Measurements from ENCODE around the gene DPM2.
A peak's percentile ranks its signal among the peaks of the same experiment; 100 is the strongest.

Gene DPM2

DNA sequence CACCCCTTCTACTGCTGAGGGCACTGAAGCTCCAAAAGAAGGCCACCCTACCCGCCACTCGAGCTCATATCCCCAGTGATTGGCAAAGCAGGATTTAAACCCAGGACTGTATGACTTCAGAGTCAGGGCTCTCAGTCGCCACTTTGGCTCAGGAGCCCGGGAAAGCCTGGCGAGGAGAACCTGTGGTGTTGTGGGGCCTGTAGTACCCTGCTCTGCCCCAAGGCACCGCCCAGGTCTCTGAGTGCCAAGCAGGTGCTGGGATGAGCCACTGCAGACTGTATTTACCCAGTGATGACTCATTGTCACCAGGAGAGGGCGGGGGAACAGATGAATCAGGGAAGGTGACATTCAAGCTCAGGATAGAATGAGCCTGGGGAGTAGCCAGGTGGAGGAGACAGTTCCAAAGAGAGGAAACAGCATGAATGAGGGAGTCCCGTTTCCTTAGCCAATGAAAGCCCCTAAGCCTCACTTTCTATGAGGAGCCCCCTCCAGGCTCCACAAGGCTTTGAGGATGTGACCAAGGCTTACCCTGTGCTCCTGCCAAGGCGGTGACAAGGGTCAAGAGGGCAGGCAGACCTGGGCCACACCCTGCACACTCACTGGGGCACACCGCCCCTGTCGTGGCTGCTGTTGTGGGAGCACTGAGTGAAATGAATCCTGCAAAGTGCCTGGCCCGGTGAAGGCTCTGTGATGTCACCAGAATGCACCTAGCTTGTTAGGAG, 17.8 kb upstream of the DPM2 start:
- Histone ChIP-seq H3K4me1 (ENCODE audit: control insufficient read depth in 1 of 2, insufficient read depth in 2 of 2, low read length in 2 of 2) (peaks cover 49 to 53% of the 10 kb centered on the region in 2 donors), H3K9ac (ENCODE audit: low read depth in 1 of 2, low read length in 2 of 2) (peak overlapping the region; percentile 77 to 82), H3K36me3 (ENCODE audit: control insufficient read depth in 1 of 2, insufficient read depth in 2 of 2, low read length in 2 of 2) (peaks cover 0 to 9% of the 10 kb centered on the region in 2 donors), H3K4me3 (ENCODE audit: low read depth in 1 of 2, low read length in 2 of 2) (peak overlapping the region; percentile 9 to 42), H3K27ac (ENCODE audit: low read depth, low read length) (peak overlapping the region; percentile 88), H3K9me3 (ENCODE audit: control insufficient read depth in 1 of 2, low read length in 2 of 2) (no peaks in the 10 kb centered on the region), H3K27me3 (ENCODE audit: control insufficient read depth in 1 of 2, insufficient read depth in 2 of 2, low read length in 2 of 2) (no peaks in the 10 kb centered on the region)

DNA sequence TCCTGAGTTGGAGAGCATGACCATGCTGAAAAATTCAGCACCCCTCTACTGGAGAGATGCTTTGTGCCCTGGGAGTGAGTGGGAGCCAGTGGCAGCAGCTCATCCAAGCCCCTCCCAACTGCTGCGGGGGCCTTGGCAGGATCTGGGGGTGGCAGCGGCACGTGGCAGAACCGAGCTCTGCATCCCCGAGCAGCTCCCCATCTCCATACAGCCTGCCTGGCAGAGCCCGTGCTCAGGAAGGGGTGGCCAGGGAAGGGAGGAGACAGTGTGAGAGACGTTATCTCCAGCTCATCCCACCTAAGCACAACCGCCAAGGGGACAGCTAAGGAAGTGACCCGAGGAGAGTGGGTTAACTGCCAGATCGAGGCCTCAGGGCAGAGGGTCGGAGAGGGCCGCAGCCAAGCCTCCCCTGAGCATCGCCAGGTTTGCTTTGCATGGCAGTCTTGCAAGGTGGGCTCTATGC, 17.2 kb upstream of the DPM2 start:
- Histone ChIP-seq H3K4me1 (ENCODE audit: control insufficient read depth in 1 of 2, insufficient read depth in 2 of 2, low read length in 2 of 2) (peaks cover 45 to 51% of the 10 kb centered on the region in 2 donors), H3K9me3 (ENCODE audit: control insufficient read depth in 1 of 2, low read length in 2 of 2) (no peaks in the 10 kb centered on the region), H3K9ac (ENCODE audit: low read depth in 1 of 2, low read length in 2 of 2) (peak overlapping the region; percentile 71 to 77), H3K27me3 (ENCODE audit: control insufficient read depth in 1 of 2, insufficient read depth in 2 of 2, low read length in 2 of 2) (no peaks in the 10 kb centered on the region), H3K36me3 (ENCODE audit: control insufficient read depth in 1 of 2, insufficient read depth in 2 of 2, low read length in 2 of 2) (peaks cover 0 to 13% of the 10 kb centered on the region in 2 donors), H3K27ac (ENCODE audit: low read depth, low read length) (peak overlapping the region; percentile 83), H3K4me3 (ENCODE audit: low read depth in 1 of 2, low read length in 2 of 2) (peak overlapping the region; percentile 5 to 42)

DNA sequence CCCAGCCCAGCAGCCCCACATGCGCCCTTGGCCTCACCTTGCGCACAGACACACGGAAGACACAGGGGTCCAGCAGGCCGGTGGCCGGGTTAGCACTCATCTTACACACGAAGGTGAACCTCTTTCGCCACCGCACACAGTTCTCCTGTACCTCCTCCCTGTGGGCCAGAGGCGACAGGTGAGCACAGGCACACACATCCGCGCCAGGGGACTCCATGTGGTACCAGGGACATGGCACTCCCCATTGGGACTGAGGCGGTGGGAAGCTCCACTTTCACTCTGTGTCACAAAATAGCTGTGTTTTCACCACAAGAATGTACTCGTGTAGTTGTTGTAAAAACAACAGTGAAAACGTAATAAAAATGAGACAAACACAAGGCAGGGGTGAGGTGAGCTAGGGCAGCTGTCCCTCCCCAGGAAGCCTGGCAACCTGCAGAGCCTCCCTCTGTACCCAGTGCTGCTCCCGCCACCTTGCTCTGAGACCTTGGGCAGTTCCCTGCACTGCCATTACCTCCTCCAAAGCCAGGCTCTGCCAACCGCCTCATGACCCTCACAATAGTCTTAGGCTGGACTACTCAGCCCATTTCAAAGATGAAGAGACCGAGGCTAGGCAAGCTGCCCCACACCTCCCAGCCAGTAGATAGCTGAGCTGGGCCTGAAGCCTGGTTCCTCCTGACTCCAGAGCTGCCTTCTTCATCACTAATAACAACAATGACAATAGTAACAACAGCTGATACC, 16.3 kb upstream of the DPM2 start:
- Histone ChIP-seq H3K27ac (ENCODE audit: low read depth, low read length) (no peak overlapping the region), H3K27me3 (ENCODE audit: control insufficient read depth in 1 of 2, insufficient read depth in 2 of 2, low read length in 2 of 2) (no peaks in the 10 kb centered on the region), H3K4me3 (ENCODE audit: low read depth in 1 of 2, low read length in 2 of 2) (no peak overlapping the region), H3K36me3 (ENCODE audit: control insufficient read depth in 1 of 2, insufficient read depth in 2 of 2, low read length in 2 of 2) (peaks cover 0 to 20% of the 10 kb centered on the region in 2 donors), H3K4me1 (ENCODE audit: control insufficient read depth in 1 of 2, insufficient read depth in 2 of 2, low read length in 2 of 2) (peaks cover 46 to 59% of the 10 kb centered on the region in 2 donors), H3K9ac (ENCODE audit: low read depth in 1 of 2, low read length in 2 of 2) (peak overlapping the region; percentile 71 to 77), H3K9me3 (ENCODE audit: control insufficient read depth in 1 of 2, low read length in 2 of 2) (no peaks in the 10 kb centered on the region)

DNA sequence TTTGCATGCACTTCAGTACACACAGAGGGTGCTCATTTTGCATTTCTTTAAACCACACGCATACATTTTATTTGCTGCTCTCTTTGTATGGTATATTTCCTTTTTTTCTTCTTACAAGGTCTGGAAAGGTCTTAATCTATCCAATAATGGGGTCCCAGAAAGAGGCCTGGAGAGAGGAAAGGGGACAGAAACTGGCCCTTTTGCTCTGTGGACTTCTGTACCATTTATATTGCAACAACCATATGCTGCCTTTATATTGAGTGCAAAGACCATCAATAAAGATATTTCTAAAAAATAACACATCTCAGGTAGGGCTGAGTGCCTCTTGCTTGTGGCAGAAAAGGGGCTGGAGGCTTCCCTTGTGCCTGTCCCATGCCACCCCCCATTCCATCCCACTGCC, 15.5 kb upstream of the DPM2 start:
- H3K27ac ChIP-seq (ENCODE audit: low read depth, low read length) = no peak overlapping the region
- peak overlapping the region in 1 of 2 donors; percentile 77 for H3K9ac ChIP-seq (ENCODE audit: low read depth in 1 of 2, low read length in 2 of 2)
- peaks cover 46 to 59% of the 10 kb centered on the region in 2 donors for H3K4me1 ChIP-seq (ENCODE audit: control insufficient read depth in 1 of 2, insufficient read depth in 2 of 2, low read length in 2 of 2)

DNA sequence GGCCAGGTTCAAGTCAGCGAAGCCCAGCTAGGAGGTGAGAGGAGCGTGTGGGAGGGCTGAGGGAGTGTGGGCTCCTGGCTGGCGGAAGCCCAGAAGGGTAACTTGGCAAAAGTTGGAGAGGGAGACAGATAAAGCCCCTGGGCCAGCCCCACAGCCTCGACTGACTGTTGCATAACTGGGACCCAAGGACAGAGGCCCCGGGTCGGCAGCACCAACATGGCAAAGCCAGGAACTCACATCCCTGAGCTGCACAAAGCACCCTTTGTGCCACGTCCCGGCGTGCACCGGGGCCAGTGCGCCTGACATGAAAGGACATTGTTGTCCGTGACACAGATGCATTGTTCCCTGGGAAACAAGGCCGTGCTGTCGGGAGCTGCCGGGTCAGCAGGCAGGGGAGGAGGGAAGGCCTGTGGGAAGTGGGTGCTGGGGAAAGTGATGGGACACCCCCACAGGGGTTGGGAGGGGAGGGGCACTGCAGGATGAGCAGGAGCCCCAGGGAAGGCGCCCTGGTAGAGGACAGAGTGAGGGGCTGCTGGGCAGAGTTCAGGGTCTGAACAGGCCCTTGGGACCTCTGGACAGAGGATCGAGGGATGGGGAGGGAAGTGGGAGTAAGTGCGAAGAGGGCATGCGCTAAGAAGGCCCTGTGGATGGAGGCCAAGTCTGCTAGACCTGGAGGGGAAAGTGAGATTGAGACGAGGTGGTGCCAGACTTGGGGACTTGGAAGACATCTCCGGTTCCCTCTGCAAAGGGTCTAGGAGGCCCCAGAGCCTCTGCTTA, 13.0 kb upstream of the DPM2 start:
- Histone ChIP-seq H3K4me3 (ENCODE audit: low read depth in 1 of 2, low read length in 2 of 2) (no peak overlapping the region), H3K9me3 (ENCODE audit: control insufficient read depth in 1 of 2, low read length in 2 of 2) (no peaks in the 10 kb centered on the region), H3K9ac (ENCODE audit: low read depth in 1 of 2, low read length in 2 of 2) (no peak overlapping the region), H3K4me1 (ENCODE audit: control insufficient read depth in 1 of 2, insufficient read depth in 2 of 2, low read length in 2 of 2) (peaks cover 41 to 51% of the 10 kb centered on the region in 2 donors), H3K27ac (ENCODE audit: low read depth, low read length) (peak overlapping the region; percentile 1), H3K36me3 (ENCODE audit: control insufficient read depth in 1 of 2, insufficient read depth in 2 of 2, low read length in 2 of 2) (peaks cover 6 to 47% of the 10 kb centered on the region in 2 donors), H3K27me3 (ENCODE audit: control insufficient read depth in 1 of 2, insufficient read depth in 2 of 2, low read length in 2 of 2) (no peaks in the 10 kb centered on the region)

More for the DNA sequence above, 15.5 kb upstream of the DPM2 start:
- no peaks in the 10 kb centered on the region for H3K27me3 ChIP-seq (ENCODE audit: control insufficient read depth in 1 of 2, insufficient read depth in 2 of 2, low read length in 2 of 2)
- no peaks in the 10 kb centered on the region for H3K9me3 ChIP-seq (ENCODE audit: control insufficient read depth in 1 of 2, low read length in 2 of 2)
- H3K36me3 ChIP-seq (ENCODE audit: control insufficient read depth in 1 of 2, insufficient read depth in 2 of 2, low read length in 2 of 2) = peaks cover 0 to 28% of the 10 kb centered on the region in 2 donors
- no peak overlapping the region for H3K4me3 ChIP-seq (ENCODE audit: low read depth in 1 of 2, low read length in 2 of 2)

DNA sequence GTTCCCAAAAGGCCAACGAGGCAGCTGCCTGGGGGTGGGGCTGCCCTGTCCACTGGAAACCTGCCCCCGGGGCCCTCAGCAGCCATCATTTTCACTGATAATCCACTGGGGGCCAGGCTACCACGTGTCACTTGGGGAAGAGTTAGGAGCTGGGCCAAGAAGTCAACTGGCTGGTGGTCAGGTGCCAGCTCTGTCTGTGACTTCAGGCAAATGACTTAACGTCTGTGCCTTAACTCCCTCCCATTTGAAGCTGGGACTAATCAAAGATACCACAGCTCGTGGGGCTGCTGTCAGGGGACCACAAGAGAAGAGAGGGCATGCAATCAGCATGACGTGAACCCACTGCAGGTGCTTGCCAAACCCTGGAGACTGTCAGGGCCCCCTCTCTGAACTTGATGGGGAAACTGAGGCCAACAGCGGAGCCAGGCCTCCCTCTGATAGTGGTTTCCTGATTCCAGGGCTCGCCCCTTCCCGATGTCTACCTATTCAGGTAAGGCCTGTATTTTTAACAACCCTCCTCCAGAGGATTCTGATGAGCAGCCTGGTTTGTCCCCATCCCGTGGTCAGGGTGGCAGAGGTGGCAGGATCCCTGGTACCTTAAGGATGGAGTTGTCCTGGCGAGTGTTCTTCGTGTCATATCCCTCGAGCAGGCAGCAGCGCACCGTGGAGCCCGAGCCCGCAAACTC, 12.3 kb upstream of the DPM2 start:
- no peak overlapping the region for H3K4me3 ChIP-seq (ENCODE audit: low read depth in 1 of 2, low read length in 2 of 2)
- H3K27me3 ChIP-seq (ENCODE audit: control insufficient read depth in 1 of 2, insufficient read depth in 2 of 2, low read length in 2 of 2) = no peaks in the 10 kb centered on the region
- no peak overlapping the region for H3K9ac ChIP-seq (ENCODE audit: low read depth in 1 of 2, low read length in 2 of 2)
- H3K4me1 ChIP-seq (ENCODE audit: control insufficient read depth in 1 of 2, insufficient read depth in 2 of 2, low read length in 2 of 2) = peaks cover 34 to 44% of the 10 kb centered on the region in 2 donors
- no peaks in the 10 kb centered on the region for H3K9me3 ChIP-seq (ENCODE audit: control insufficient read depth in 1 of 2, low read length in 2 of 2)
- H3K27ac ChIP-seq (ENCODE audit: low read depth, low read length) = peak overlapping the region; percentile 1
- H3K36me3 ChIP-seq (ENCODE audit: control insufficient read depth in 1 of 2, insufficient read depth in 2 of 2, low read length in 2 of 2) = peaks cover 13 to 55% of the 10 kb centered on the region in 2 donors

DNA sequence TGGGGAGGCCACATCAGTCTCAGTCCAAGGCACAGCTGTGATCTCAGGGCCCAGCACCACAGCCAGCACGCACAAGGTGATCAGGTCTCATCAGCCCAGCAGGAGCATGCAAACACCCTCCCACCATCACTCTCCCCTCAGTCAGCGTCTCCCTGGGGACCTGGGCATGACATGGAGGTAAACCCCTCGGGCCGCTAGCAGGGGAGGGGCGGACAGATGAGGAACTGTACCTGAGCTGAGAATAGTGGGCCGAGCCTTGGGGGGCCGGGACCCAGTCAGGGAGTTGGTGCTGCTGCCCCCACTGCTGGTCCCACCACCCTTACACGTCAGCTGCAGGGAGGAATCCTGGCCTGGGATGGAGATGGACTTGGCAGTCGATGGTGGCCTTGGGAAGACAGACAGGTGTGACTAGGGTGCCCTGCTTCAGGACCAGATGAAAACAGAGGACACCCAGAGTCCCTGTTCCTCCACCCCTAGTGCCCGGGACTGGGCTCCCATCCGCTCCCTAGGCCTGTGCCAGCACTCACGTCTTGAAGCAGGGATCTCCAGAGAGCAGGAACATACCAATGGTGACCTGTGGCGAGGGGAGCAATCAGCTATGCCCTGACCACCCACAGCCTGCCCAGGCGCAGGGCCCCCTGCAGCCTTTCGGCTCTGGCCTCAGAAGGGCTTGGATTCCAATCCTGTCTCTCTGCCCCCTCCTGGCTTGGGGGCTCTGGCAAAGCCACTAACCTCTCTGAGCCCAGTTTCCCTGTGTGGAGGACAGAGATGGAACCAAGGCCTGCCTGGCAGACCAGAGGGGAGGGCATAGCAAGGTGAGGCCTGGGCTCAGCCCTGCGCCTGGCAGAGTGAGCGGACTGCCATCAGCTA, 10.4 kb upstream of the DPM2 start:
- peaks cover 23 to 35% of the 10 kb centered on the region in 2 donors for H3K4me1 ChIP-seq (ENCODE audit: control insufficient read depth in 1 of 2, insufficient read depth in 2 of 2, low read length in 2 of 2)
- H3K9me3 ChIP-seq (ENCODE audit: control insufficient read depth in 1 of 2, low read length in 2 of 2) = no peaks in the 10 kb centered on the region
- no peak overlapping the region for H3K27ac ChIP-seq (ENCODE audit: low read depth, low read length)
- H3K27me3 ChIP-seq (ENCODE audit: control insufficient read depth in 1 of 2, insufficient read depth in 2 of 2, low read length in 2 of 2) = no peaks in the 10 kb centered on the region
- H3K36me3 ChIP-seq (ENCODE audit: control insufficient read depth in 1 of 2, insufficient read depth in 2 of 2, low read length in 2 of 2) = peaks cover 27 to 71% of the 10 kb centered on the region in 2 donors
- H3K9ac ChIP-seq (ENCODE audit: low read depth in 1 of 2, low read length in 2 of 2) = no peak overlapping the region
- no peak overlapping the region for H3K4me3 ChIP-seq (ENCODE audit: low read depth in 1 of 2, low read length in 2 of 2)

DNA sequence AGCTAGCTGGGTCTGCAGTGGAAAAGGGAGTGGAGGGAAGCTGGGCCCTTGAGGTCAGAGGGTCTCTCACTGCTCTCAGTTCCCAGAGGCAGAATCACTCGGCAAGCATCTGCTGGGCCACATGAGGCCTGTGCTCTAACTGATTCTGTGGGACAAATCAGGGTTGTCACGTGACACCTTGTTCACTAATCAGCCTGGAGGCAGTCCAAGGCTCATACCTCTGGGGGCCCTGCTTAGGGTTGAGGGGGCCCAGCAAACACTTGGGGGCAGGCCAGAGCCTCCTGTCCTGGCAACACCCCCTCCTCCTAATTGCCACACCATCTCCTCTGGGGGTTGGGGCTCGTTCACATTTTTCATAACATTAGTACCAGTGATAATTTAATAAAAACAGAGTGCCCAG, 9.1 kb upstream of the DPM2 start:
- H3K27me3 ChIP-seq (ENCODE audit: control insufficient read depth in 1 of 2, insufficient read depth in 2 of 2, low read length in 2 of 2) = no peaks in the 10 kb centered on the region
- H3K27ac ChIP-seq (ENCODE audit: low read depth, low read length) = no peak overlapping the region
- peaks cover 30 to 37% of the 10 kb centered on the region in 2 donors for H3K4me1 ChIP-seq (ENCODE audit: control insufficient read depth in 1 of 2, insufficient read depth in 2 of 2, low read length in 2 of 2)
- H3K9me3 ChIP-seq (ENCODE audit: control insufficient read depth in 1 of 2, low read length in 2 of 2) = no peaks in the 10 kb centered on the region
- H3K9ac ChIP-seq (ENCODE audit: low read depth in 1 of 2, low read length in 2 of 2) = no peak overlapping the region
- no peak overlapping the region for H3K4me3 ChIP-seq (ENCODE audit: low read depth in 1 of 2, low read length in 2 of 2)
- H3K36me3 ChIP-seq (ENCODE audit: control insufficient read depth in 1 of 2, insufficient read depth in 2 of 2, low read length in 2 of 2) = peaks cover 41 to 78% of the 10 kb centered on the region in 2 donors

DNA sequence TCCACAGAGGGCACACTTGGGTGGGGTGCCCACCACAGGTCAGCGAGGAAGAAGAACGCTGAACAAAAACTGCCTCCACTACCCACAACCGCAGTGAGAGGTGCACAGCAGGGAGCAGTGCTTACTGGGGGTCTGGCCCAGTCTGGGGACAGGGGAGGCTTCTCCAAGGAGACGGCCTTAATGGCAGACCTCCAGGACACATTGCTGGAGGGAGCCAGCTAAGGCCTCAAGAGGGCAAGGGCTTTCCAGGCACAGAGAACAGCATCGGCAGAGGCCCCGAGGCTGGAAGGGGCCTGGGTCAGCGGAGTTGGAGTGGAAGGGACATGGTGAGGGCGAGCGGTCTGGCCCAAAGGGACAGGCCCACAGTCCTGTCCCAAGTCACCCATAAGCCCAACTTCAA, 8.3 kb upstream of the DPM2 start:
- Histone ChIP-seq H3K27ac (ENCODE audit: low read depth, low read length) (no peak overlapping the region), H3K4me1 (ENCODE audit: control insufficient read depth in 1 of 2, insufficient read depth in 2 of 2, low read length in 2 of 2) (peaks cover 25 to 35% of the 10 kb centered on the region in 2 donors), H3K9me3 (ENCODE audit: control insufficient read depth in 1 of 2, low read length in 2 of 2) (no peaks in the 10 kb centered on the region), H3K4me3 (ENCODE audit: low read depth in 1 of 2, low read length in 2 of 2) (no peak overlapping the region), H3K27me3 (ENCODE audit: control insufficient read depth in 1 of 2, insufficient read depth in 2 of 2, low read length in 2 of 2) (no peaks in the 10 kb centered on the region), H3K36me3 (ENCODE audit: control insufficient read depth in 1 of 2, insufficient read depth in 2 of 2, low read length in 2 of 2) (peaks cover 45 to 80% of the 10 kb centered on the region in 2 donors), H3K9ac (ENCODE audit: low read depth in 1 of 2, low read length in 2 of 2) (no peak overlapping the region)
